GM19438 (cell line): ENCODE measurements around the gene KLHL30.

ENCODE experiments used
- ATAC-seq: cut with Tn5 transposase; IDR thresholded peaks from one replicate; pipeline ENCODE4 v1.9.1; 2021; ENCODE audit warnings: low read depth; ENCODE audit not compliant: unreplicated experiment

KLHL30 gene

DNA sequence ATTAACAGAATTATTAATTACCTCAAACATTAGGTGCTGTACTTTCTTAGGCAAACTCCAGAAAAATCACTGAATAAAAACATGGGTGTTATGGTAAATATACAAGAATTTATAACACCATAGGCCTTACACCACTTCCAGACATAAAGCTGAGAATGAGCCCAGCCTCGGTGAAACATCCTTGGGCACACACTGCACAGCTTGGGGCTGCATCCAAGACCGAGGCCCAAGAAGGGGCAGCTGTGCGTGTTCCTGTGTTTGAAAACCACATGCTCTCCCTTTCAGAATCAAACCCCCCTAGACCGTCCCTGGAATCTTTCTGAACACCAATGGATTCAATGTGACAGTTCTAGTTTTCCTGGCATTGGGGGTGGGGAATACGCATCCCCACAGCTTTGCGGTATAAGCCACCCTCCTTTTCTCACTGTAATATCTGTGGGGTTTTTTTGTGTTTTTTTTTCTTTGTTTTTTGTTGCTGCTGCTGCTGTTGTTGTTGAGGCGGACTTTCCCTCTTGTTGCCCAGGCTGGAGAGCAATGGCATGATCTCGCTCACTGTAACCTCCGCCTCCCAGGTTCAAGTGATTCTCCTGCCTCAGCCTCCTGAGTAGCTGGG, 33.2 kb downstream of the KLHL30 start:
- no peak for ATAC-seq

DNA sequence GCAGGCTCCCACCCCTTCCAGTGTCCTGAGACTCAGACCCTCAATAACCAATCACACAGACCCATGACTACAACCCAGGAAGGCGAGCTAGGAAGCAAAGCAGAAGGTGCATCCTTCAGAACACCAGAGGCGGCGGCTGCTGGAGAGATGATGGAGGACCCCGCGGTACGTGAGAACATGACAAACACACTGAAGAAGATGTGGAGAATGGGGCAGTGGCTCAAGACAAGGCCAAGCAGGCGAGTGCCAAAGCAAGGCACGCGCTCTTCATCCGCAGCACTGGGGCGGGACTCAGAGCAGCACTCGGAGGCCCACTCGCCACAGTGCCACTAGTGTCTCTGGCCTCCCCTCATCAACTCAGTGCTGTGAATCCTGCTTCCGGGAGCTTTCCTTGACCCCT, 34.0 kb downstream of the KLHL30 start:
- ATAC-seq, result no peak

DNA sequence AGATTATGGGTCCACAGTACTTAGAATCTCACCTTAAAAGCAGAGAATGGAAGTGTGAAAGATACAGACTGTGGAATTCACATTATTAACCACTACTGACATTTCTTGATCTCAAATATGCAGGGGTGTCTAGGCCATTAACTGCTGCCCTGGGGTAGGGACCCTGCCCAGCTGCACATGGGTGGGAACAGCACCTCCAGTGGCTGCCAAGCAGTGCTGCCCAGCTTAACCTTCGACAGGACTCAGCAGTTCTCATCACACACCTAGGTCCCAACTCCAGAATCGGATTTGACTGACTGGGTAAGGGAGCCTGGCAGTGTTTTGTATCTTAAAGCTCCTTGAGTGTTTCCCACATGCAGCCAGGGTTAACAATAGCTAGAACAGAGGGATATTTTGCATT, 35.2 kb downstream of the KLHL30 start:
- no peak for ATAC-seq

DNA sequence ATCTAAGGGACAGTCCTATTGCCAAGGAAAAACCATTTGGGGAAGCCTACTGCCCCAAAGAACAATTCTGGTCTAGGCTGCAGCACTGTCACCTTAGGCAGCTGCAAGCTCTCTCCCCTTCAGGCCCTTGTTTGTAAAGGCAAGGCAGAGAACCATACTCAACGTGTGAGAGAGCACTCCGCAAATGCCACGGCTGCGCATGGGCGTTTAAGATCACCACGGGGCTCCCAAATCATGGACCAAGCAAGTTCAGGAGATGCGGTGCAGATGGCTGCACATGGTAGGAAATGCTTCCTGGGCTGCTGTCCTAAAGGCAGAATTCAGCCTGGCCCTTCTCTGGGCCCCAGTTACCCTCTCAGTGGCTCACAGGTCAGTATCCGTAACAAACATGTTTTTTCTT, 35.8 kb downstream of the KLHL30 start:
- ATAC-seq, result no peak

DNA sequence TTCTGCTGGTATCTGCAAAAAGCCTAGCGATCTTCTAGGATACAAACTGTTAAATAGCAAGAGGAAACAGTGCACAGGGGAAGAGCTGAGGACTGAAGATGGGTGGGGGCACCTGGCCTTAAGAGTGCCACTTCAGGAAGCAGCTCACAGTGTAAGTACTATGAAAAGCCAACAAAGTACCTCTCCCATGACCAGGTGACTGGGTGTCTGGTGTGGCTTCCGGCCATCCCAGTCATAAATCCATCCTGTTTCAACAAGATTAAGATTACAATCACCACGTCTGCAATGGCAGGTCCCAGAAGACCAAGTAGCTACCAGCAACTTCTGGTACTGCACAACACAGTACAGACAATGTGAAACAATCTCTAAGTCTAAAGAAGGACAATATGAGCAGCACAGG, 36.2 kb downstream of the KLHL30 start:
- ATAC-seq, result no peak

DNA sequence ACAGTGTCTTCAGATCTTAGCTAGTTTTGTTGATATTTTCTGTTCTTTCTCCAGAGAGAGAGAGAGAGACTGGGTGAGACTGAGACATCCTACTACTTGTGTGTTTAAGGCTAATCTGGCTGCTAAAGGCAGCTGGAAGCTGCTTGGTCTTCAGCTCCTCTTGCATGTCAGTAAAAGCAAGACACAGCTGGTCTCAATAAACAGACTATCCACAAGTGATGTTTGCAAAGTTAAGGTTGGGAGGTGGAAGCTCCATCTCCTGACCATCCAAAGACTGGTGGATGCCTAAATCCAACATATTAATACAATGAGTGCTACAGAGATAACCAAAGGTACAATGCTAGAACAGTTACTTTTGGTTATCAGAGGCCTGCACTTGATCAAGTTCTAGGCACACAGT, 38.1 kb downstream of the KLHL30 start:
- no peak for ATAC-seq

DNA sequence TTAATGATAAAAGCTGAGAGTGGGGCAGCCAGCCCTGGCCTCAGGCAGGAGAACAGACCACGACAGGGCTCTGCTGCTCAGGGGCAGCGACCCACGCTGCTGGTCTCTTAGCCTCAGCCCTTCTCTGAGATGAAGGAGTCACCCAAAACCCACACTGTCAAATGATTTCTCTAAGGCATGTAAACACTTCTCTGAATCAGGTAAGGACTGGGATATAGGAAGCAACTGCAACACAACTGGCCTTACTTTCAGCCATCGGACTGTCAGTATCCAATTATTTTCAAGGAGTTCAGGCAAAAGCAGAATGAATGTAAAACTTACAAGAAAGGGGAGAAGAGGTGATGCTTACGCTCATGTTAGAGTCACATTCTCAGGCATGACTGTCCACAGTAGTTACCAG, 42.1 kb downstream of the KLHL30 start:
- no peak for ATAC-seq

DNA sequence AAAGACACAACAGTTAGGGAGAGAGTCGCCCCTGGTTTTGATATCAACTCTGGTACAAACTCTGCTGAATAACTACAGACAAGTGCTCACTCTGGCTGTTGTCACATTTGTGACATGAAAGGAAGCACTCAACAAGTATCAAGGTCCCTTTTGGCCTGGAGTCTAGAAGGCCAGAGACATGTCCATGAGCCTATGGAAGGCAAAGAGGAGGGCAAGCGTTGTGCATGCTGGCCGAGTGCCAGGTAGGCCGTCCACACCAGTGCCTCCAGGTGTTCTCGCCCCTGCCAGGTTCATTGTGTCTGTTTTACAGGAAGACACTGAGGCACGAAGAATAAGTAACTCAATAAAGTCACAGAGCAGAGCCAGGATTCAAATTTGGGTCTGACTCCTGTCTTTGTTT, 43.9 kb downstream of the KLHL30 start:
- no peak for ATAC-seq

DNA sequence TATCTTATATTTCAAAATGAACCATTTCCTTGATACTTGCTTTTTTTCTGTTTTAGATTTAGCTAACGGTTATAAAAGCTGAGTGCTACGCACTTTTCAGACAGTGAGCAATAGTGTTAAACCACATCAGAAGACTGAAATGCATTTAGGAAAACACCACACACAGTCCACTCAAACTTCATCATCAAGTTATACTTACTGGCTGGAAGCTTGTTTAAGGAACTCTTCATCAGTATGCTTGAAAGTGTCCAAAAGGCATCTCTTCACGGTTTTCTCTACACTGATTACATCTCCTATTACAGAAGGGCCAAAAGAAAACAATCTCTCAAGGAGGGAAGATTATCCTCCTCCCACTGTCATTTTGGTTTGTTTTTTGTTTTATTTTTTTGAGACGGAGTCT, 45.4 kb downstream of the KLHL30 start:
- no peak for ATAC-seq

DNA sequence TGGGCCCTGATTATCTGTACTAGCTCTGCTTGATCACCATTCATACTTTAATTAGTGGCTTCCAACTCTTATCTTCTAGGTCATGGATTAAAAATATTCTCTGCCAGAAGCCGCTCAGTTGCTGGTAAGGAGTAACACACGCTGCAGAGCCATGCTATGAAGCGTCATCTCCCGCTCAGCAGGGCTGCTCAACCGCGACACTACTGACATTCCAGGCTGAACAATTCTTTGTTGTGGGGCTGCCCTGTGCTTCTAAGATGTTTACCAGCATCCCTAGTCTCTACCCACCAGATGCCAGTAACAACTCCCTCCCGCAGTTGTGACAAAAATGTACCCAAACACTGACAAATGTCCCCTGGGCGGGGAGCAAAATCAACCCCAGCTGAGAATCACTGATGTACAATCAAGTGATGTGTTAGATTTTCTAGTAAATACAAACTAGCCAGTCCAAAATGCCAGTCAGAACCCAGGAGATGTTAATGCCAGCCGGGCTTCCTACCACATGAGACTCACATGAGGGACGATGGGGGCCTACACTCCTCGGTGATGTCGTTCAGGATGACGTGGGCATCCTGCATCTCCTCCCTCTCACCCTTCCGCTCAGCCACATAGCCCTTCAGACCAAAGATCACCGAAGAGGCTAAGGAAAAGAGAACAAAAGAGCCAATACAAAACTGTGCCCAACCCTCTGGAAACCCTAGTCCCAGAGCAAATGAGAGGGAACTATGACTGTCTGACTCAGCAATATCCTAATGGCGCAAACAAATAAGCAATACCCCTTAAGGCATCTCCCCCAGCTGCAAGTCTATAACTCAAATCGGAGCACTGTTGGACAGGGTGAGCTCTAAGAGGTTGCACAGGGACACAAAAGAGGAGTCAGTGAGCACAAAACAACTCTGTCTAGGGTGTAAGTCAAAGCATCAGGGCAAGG, 49.4 kb downstream of the KLHL30 start:
- no peak for ATAC-seq

DNA sequence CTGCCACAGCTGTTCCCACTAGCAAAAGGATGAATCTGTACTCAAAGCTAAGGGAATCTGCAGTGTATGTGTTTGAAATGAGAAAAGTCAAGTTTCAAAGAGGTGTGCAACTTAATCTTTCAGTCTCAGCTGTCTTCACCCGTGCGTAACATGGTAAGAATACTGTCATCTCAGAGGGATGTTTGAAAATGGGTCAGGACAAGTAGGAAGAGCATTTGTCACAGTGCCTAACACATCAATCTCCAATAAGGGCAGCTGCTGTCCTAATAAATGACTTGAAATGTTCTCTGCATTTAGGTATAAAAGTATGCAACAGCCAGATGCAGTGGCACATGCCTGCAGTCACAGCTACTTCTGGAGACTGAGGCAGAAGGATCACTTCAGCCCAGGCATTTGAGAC, 52.0 kb downstream of the KLHL30 start:
- ATAC-seq, result no peak
